Measurements from ENCODE around the gene POMGNT2.

The POMGNT2 gene

GRCh38 chr3:43104039-43104438 lies 1.8 kb downstream of the POMGNT2 start:
- TF ChIP-seq CTCF (conservative IDR thresholded peaks at IDR 0.05; ENCODE audit: low read length) = no peak

GRCh38 chr3:43102773-43103480 lies 3.0 kb downstream of the POMGNT2 start:
- no peak for TF ChIP-seq CTCF (conservative IDR thresholded peaks at IDR 0.05; ENCODE audit: low read length)
- DNase-seq (ENCODE audit: low read depth) = no peak
- H3K4me3 ChIP-seq (ENCODE audit: low read length) = no peak overlapping the region

More at GRCh38 chr3:43104039-43104438, 1.8 kb downstream of the POMGNT2 start:
- no peak overlapping the region for H3K4me3 ChIP-seq (ENCODE audit: low read length)
- no peak for DNase-seq (ENCODE audit: low read depth)

GRCh38 chr3:43098761-43099160 lies 7.1 kb downstream of the POMGNT2 start:
- no peak for DNase-seq (ENCODE audit: low read depth)
- no peak for TF ChIP-seq CTCF (conservative IDR thresholded peaks at IDR 0.05; ENCODE audit: low read length)
- no peak overlapping the region for H3K4me3 ChIP-seq (ENCODE audit: low read length)

- no peak overlapping the region for H3K4me3 ChIP-seq (ENCODE audit: low read length)
- TF ChIP-seq CTCF (conservative IDR thresholded peaks at IDR 0.05; ENCODE audit: low read length) = no peak
- DNase-seq (ENCODE audit: low read depth) = no peak
Measured at GRCh38 chr3:43097400-43098080, 8.3 kb downstream of the POMGNT2 start.

- H3K4me3 ChIP-seq (ENCODE audit: low read length) = no peak overlapping the region
- DNase-seq (ENCODE audit: low read depth) = no peak
- TF ChIP-seq CTCF (conservative IDR thresholded peaks at IDR 0.05; ENCODE audit: low read length) = no peak
Measured at GRCh38 chr3:43096761-43097160, 9.1 kb downstream of the POMGNT2 start.

GRCh38 chr3:43095370-43095769 lies 10.5 kb downstream of the POMGNT2 start:
- no peak for DNase-seq (ENCODE audit: low read depth)
- no peak for TF ChIP-seq CTCF (conservative IDR thresholded peaks at IDR 0.05; ENCODE audit: low read length)
- no peak overlapping the region for H3K4me3 ChIP-seq (ENCODE audit: low read length)

GRCh38 chr3:43094851-43095250 lies 11.0 kb downstream of the POMGNT2 start:
- no peak for DNase-seq (ENCODE audit: low read depth)
- no peak for TF ChIP-seq CTCF (conservative IDR thresholded peaks at IDR 0.05; ENCODE audit: low read length)
- no peak overlapping the region for H3K4me3 ChIP-seq (ENCODE audit: low read length)
